A549 treated with AZD2906 at 1 μM for 4 hours (cell line): ENCODE results near the gene ASXL2. TPM values are rescaled to one million over a fixed set of nuclear protein-coding genes. Genes with fewer than 3 reads are reported as not detected.

Experiments used
- total RNA-seq: library from RNA; stranded (reverse); fragments of 200-300 nt; extraction: Qiagen RNA extraction; gene quantifications from 5 replicates; pipeline ENCODE4 v1.2.3, GENCODE V29; 2022

The ASXL2 gene
- total RNA-seq = 10.1 to 14.2 TPM (median 13.2 TPM) in 5 replicates

DNA sequence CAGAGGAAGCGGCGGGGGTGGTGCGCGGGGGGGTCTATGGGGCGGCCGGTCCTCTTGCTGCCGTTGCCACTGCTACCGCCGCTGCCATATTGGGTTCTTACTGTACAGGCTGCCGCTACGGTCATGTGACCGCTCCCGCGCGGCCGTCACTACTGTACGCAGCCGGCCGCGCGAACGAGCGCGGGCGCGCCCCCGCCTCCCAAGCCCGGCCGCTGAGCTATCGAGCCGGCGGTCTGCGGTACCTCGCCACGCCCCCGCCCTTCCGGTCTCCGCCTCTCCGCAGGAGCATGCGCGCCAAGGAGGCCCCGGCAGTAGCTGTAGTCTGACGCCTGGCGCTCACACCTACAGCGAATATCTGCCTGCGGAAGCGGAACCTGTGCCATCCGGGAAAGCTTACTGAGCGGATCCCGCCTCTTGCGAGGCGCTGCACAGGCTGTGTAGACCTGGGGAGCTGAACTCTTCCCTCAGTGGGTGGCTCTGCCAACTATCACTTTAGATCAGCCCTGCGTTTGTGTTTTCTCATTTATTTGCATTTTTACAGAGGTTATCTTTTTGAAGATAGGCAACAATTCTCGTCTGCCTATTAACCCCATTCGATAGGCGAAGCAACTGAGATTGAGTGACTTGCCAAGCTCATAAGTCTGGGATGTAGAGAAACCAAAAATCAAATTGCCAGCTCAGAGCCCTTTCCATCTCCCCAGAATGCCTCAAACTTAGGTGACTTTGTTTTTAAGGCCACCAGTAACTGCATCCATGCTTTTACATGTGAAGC is at the start of gene ASXL2:
TSS of gene ASXL2 (minus strand) at position 127 of the 772 bp plus-strand sequence. CDS start 265 bp downstream, outside the sequence.

Other genes starting within 250 kb of the ASXL2 start
- gene DTNB, start 204.9 kb downstream of the ASXL2 start, total RNA-seq = 8.2 to 9.6 TPM (median 9.0 TPM) in 5 replicates
- gene KIF3C, start 104.0 kb upstream of the ASXL2 start, total RNA-seq = 36.4 to 42.8 TPM (median 40.2 TPM) in 5 replicates
- gene RAB10, start 155.6 kb upstream of the ASXL2 start, total RNA-seq = 220 to 313 TPM (median 234 TPM) in 5 replicates